NCI-H1417 (cell line): ENCODE data around the gene C19orf44.

Experiments
- DNase-seq, 3 experiments: peaks; one replicate each; lab custom pipeline; 2025; lab: John Stamatoyannopoulos, UW

C19orf44 gene

GRCh38 chr19:16516923-16517610 lies 20.9 kb downstream of the C19orf44 start:
- DNase-seq, result no peak

- DNase-seq, result no peak
Measured at GRCh38 chr19:16518061-16518460, 21.9 kb downstream of the C19orf44 start.

GRCh38 chr19:16518483-16519229 lies 22.5 kb downstream of the C19orf44 start:
- DNase-seq, result no peak

GRCh38 chr19:16519230-16519687 lies 23.1 kb downstream of the C19orf44 start:
- DNase-seq, result no peak

DNA sequence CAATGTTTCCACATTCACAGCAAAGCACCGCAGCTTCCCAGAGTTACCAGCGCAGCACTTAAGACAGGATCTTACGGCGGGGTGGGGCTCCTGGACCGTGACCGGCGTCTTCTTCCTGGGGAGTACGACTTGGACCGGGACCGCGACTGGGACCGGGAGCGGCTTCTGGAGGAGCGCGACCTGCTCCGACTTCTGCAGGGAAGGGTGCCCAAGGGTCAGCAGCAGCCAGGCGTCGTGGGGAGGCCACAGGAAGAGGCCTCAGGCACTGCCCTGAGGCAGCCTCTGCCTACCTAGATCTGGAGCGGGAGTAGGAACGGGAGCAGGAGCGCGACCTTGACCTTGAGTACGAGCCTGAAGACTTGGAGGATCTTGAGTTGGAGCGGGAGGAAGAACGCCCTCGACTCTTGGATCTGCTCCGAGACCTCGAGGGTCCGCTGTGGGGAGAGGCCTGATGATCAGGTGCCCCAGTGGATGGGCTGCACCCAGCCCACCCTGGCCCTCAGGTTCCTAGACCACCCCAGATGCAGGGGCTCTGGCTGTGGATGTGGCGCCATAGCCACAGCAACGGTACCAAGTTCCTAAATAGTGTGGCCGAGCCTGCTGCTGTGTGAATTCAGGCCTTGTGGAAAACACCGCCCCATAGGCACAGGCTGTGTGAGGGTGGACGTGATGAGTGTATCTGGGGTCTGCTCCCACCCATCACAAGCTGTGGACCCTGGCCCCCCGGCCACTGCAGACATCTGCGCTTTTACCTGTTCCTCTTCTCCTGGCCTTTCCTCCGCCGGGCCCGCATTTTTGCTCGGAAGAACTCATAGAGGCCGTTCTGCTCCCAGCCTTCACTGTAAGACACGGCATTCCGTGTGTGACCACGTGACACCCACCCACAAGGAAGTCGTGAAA lies 24.1 kb downstream of the C19orf44 start:
- DNase-seq, result no peak

DNA sequence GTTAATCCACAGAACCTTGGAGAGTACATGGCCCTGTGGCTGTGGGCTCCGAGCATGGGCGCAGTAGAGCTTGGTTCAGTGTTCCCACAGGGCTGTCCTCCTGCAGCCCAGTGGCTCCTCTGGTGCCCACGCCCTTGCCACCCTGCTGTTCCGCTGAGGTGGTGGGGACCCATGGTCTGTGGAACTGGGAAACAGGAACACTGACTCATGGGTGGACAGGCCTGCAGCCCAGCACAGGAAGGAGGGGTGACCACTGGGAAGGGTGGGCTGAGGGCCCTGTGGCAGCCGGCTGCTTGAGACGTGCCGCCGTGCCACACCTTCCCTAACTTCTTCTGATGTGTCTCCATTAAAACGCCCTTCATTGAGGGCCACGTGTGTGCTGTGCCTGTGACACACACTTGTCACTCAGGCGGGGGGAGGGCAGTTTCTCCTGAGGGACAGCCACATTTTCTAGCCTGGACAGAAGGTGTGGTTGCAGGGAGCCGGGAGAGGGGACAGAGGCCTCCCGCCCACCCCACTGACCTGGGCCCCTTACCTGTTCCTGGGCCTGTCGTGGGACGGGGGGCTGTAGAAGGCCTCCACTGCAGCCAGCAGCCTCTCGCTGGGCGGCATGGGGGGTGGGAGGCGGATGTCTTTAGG lies 24.9 kb downstream of the C19orf44 start:
- no peak for DNase-seq

- no peak for DNase-seq
Measured at GRCh38 chr19:16521715-16522289, 25.6 kb downstream of the C19orf44 start.

DNA sequence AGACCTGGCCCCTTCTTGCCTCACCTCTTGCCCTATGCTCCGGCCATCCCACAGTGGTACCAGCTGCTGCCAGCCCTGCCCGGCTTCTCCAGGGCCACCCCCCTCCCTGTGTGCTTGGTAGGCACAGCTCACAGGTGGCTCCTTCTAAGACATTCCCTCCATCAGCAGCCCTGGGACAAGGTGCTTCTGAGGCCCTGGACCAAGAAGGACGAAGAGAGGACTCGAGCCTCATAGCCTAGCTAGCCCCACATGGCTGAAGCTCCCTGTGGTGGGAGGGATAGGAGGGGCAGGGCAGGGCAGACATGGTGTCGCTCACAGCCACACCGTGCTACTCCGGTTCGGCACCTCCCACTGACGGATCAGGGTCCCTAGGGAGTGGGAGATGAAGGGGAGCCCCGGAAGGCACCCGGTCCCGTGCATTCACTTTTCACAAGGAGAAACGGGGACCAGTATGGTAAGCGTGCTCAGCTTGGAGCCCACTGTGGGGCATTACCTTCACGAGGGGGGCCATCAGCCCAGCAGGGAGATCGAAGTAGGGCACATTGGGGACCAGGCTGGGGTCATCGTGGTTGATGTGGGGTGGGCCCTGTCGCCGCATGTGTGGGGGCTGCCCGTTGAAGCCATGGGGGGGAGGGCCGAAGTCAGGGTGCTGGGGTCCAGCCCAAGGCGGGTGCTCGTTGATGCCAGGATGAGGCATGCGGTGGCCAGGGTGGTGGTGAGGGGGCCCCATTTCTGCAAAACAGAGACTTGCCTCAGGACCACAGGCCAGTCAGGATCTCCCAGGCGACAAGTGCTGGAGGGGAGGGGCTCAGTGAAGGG lies 26.6 kb downstream of the C19orf44 start:
- DNase-seq, result no peak

DNA sequence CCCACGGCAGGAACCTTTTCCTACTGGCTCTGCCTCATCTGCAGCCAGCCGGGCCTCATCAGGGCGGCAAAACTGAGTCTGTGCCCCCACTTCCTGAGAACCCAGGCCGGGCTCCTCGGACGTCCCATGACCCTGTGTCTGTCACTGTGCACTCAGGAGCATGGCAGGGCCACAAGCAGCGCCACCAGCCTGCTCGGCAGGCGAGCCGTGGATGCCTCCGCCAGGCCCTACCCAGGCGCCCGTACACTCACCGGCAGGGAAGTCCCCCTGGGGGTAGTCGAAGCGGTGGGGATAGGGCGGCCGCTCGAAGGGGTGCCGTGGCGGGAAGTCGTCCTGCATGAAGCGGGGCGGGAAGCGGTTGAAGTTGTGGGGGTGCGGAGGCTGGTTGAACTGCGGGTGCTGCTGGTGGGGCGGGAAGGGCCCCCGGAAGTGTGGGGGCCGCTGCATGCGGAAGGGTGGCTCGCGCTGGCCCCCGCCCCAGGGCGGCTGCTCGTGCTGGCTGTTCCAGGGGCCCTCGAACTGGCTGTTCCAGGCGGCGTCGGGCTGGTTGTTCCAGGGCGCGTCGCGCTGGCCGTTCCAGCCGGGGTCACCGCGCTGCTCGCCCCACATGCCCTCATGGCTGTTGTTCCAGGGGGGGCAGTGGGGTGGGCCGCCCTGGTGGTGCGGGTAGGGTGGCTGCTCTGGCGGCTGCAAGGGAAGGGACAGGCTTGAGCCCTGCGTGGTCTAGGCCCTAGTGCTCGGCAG lies 29.0 kb downstream of the C19orf44 start:
- no peak for DNase-seq

DNA sequence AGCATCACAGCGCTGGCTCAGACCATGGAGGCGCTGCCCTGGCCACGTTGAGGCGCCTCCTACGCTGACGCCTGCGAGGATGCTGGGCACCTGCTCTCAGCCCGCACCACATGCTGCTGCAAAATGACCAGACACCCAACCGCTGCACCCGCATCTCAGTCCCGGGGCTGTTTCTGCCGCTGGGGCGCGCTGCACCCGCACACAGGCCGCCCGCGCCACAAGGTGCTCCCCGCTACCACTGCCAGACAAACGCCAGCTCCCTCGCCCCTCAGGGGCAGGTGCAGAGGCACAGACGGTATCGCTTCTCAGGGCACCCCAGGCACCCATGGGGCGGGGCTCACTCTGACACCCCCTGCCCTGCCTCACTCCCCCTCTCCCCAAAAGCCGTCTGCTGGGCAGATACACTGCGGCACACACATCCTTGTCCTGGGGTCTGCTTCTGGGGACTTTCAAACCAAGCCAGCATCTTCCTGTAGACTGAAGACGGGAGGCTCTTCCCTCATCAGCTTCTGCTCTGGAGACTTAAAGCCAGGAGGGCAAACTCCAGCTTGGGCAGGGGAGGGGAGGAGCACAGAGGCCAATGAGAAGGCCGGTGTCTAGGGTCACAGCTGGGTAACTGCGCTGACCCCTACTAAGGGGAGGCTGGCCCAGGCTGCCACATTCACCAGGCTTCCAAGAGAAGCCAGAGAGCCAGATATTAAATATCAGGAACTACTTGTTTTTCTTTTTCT lies 29.7 kb downstream of the C19orf44 start:
- no peak for DNase-seq

DNA sequence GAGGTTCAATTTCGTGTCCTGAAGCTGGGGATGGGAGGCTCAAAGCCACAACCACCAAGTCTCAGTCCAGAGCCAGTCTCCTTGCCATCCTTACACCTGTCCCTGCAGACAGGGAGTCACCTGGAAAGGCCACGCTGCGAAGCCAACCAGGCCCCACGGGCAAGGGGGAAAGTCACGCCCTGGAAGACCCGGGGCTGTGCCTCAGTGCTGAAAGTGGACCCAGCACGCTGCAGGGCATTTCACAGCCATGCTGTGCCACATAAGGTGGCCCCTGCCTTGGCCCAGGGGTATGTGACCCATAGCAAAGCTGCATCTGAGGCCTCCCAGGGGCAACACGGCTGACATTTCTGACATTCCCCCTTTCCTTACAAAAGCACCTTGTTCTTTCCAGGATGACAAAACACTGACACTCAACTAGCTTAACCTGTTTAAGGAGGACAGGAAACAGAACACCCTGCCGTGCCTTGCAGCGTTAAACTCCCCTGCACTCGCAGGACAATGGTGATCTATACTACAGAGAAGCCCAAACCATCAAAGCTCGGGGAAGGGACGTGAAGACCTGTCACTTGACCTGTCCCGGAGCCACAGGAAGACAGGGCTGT lies 31.2 kb downstream of the C19orf44 start:
- no peak for DNase-seq

DNA sequence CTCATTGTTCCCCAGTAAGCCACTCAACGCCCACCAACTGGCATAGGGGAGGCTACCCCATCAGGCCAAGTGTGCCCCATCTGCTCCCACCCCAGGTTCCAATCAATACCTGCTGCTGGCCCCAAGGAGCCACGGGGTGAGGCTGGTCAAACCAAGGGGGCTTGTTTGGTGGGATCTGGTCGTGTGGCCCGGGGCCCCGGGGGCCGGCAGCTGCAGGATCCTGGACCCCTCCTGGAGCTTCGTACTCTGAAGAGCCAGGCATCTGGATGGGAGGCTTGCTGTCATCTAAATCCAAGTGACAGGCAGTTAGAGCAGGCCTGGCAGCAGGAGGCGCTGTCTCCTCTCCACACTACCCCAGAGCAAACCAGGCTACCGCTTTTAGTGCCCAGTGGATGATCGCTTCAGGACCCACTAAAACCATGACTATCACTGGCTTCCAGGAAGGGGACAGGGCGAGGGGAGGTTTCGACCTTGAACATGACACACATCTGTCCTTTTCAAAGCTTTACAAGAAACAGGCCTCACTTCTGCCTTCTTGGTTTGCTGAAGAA lies 31.9 kb downstream of the C19orf44 start:
- DNase-seq, result no peak

- DNase-seq, result no peak
Measured at GRCh38 chr19:16529466-16530144, 33.4 kb downstream of the C19orf44 start.

DNA sequence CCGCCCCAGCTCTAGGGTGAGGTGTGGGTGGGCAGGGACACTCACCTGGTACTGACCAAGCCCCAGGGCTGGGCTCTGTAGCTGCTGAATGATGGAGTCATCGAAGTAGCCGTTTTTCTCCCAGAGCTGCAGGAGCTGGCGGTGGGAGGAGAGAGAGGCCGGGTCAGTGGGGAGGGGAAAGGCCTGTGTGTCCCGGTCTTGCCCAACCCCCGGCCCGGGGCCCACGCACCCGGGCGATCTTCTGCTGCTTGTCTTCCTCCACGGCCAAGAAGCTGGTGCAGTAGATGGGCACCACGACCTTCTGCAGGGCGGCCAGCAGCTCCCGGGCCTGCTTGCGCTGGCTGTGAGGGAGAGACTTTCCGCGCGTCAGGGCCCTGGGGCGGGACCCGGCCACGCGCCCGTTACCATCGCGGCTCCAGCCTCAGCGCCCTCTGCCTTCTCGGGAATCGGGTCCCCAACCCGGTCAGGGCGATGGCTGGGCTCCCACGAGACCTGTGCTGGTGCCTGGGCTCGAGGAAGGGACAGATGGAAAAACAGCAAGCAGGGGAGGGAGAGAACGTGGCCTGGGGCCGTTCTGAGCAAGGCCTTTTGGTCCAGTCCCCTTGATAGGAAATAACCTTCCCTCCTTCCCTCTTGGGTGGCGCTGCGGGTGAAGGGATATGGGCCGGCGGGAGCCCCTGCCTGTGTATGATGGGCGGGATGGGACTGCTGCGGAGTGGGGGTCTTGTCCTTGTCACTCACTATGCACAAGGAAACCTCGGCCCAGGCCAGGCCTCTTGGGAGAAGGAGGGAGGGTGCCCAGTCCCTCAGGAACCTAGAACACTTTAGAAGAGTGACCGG lies 34.6 kb downstream of the C19orf44 start:
- no peak for DNase-seq

- DNase-seq, result no peak
Measured at GRCh38 chr19:16531380-16531669, 35.1 kb downstream of the C19orf44 start.

- no peak for DNase-seq
Measured at GRCh38 chr19:16532440-16533234, 36.4 kb downstream of the C19orf44 start.
